HFF-Myc (cell line): ENCODE measurements around the gene LY6G6F.

Source experiments
- DNase-seq: peaks from one replicate; pipeline ENCODE4 v3.0.0-alpha.2; 2011; ENCODE audit warnings: low read depth; ENCODE audit errors: extremely low read depth
- H3K4me3 ChIP-seq: replicated peaks from 2 replicates; pipeline ENCODE4 v1.5.1; 2011; ENCODE audit warnings: low read depth, mild to moderate bottlenecking, control low read depth, low read length
- TF ChIP-seq, protein P1 (sequence below): IDR thresholded peaks from 2 replicates; pipeline ENCODE4 v1.5.1; 2012; ENCODE audit warnings: mild to moderate bottlenecking, low read depth, low read length, control low read depth; ENCODE audit errors: missing control alignments

LY6G6F gene

DNA sequence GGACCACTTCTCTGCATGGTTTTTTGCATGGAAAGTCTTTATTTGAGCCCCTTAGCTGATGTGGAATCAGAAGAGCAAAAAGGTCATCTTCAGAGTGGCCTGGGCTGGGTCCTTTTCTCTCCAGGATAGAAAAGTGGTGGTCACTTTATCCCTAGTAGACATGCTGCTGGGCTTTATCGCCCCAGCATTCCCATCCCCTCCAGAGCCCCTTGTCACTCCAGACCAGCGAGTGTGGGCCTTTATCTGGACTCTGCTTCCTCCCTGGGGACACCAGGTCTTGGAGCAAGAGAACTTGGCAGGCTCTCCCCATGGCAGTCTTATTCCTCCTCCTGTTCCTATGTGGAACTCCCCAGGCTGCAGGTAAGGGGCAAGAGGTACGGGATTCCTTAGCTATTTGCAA, at the start of gene LY6G6F:
Gene LY6G6F (plus strand): TSS at position 268 of the 400 bp plus-strand sequence. CDS start 41 bp downstream, at position 309.
- H3K4me3 ChIP-seq: no peak within 1 kb of the TSS
- no peak for DNase-seq
- TF ChIP-seq, protein P1, sequence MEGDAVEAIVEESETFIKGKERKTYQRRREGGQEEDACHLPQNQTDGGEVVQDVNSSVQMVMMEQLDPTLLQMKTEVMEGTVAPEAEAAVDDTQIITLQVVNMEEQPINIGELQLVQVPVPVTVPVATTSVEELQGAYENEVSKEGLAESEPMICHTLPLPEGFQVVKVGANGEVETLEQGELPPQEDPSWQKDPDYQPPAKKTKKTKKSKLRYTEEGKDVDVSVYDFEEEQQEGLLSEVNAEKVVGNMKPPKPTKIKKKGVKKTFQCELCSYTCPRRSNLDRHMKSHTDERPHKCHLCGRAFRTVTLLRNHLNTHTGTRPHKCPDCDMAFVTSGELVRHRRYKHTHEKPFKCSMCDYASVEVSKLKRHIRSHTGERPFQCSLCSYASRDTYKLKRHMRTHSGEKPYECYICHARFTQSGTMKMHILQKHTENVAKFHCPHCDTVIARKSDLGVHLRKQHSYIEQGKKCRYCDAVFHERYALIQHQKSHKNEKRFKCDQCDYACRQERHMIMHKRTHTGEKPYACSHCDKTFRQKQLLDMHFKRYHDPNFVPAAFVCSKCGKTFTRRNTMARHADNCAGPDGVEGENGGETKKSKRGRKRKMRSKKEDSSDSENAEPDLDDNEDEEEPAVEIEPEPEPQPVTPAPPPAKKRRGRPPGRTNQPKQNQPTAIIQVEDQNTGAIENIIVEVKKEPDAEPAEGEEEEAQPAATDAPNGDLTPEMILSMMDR: no peak

GRCh38 chr6:31657406-31658157, 49.1 kb upstream of the LY6G6F start:
- no peak overlapping the region for H3K4me3 ChIP-seq
- TF ChIP-seq, protein P1: no peak
- DNase-seq: no peak

- TF ChIP-seq, protein P1: no peak
- H3K4me3 ChIP-seq: no peak overlapping the region
- no peak for DNase-seq
These were observed 48.4 kb upstream of the LY6G6F start for GRCh38 chr6:31658158-31658688.

- TF ChIP-seq, protein P1: no peak
- DNase-seq: no peak
- H3K4me3 ChIP-seq: peak overlapping the region; percentile 71
These were observed 47.5 kb upstream of the LY6G6F start for GRCh38 chr6:31658983-31659648.

GRCh38 chr6:31659649-31660380, 46.9 kb upstream of the LY6G6F start:
- TF ChIP-seq, protein P1: no peak
- H3K4me3 ChIP-seq: peak overlapping the region; percentile 71
- no peak for DNase-seq

DNA sequence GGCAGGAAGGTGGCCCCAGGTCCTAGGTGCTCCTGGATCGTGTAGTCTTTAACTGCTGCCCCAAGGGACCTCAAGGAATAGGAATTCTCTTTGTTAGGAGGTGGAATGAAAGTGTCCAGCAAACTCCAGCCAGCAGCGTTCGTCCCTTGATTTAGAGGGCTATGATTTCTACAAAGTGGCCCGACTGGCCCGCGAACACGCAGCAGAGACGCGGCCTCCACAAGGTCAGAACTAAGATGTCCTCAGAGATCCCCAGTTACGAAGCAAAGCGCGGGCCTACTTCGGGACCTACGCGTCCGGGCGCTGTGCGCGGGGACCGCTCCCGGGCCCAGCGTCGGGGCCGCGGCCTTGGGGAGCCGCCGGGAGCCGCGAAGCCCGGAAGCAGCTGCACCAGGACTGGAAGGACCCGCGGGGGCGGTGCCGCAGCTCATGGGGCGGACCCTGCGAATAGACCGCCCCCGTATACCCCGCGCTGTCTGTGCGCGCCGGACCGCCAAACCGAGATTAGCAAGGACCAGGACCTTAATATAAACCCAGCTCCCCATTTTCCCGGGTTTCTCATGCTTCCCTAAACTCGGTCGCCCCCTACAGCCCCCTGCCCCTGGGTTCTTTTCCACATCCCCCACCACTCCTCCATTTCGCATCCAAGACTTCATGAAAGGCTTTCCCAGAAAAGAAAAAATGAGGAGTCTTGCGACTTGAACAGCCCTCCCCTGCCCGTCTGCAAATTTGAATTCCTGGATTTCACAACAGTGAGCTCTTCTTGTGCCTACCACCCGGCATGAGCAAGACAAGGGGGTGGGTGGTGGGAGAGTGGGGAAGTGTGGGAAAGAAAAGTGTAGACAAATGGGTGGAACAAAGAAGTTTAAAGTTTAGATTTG, 46.0 kb upstream of the LY6G6F start, which contains the start of gene C6orf47:
Gene C6orf47 (minus strand): TSS at position 398 of the 881 bp plus-strand sequence. CDS start 831 bp downstream, outside the sequence.
- peak within 1 kb of the TSS; percentile 71 for H3K4me3 ChIP-seq
- DNase-seq: no peak
- TF ChIP-seq, protein P1: no peak
